ENCODE results near the gene PPARD. TPM values are rescaled to one million over a fixed set of nuclear protein-coding genes. Genes with fewer than 3 reads are reported as not detected.
A peak's percentile ranks its signal among the peaks of the same experiment; 100 is the strongest.

The PPARD gene
- total and polyA plus RNA-seq, 2 experiments from 2014 or later: 15.9 to 21.7 TPM

GRCh38 chr6:35376281-35376680 is 33.9 kb downstream of the PPARD start:
- H2AFZ ChIP-seq: no peak overlapping the region
- no peaks in the 10 kb centered on the region for H3K27me3 ChIP-seq (replicated peaks; ENCODE audit: insufficient read depth)
- peaks cover 100% of the 10 kb centered on the region for H3K79me2 ChIP-seq (ENCODE audit: insufficient read depth)
- TF ChIP-seq EZH2 (IDR thresholded peaks at IDR 0.05; ENCODE audit: insufficient read depth, poor library complexity, severe bottlenecking): no peak
- TF ChIP-seq EZH2phosphoT487 (IDR thresholded peaks at IDR 0.05; ENCODE audit: insufficient read depth, low read depth): no peak
- no peaks in the 10 kb centered on the region for H3K36me3 ChIP-seq (ENCODE audit: low read depth)
- in situ Hi-C loops (cut with MboI): no loop called here
- no peaks in the 10 kb centered on the region for H4K20me1 ChIP-seq (ENCODE audit: insufficient read depth)
- no peak overlapping the region for H3K4me2 ChIP-seq (ENCODE audit: unreplicated experiment)
- H3K9me3 ChIP-seq (ENCODE audit: low read depth): no peaks in the 10 kb centered on the region
- DNase-seq: no peak
- no peaks in the 10 kb centered on the region for H3K9me2 ChIP-seq (ENCODE audit: insufficient read depth)
- no peak overlapping the region for H3K9ac ChIP-seq
- no peak overlapping the region for H3K27ac ChIP-seq
- peaks cover 13% of the 10 kb centered on the region for H3K4me1 ChIP-seq (ENCODE audit: insufficient read depth)
- H3F3A ChIP-seq (ENCODE audit: insufficient read depth): peaks cover 38% of the 10 kb centered on the region
- 96 to 100% methylated on average over 2 of the region's 2 CpGs for WGBS, 2 experiments (ENCODE audit: low coverage in 1 of 2, low lambda C conversion rate in 2 of 2, missing lambda C conversion rate in 2 of 2)
- no peak overlapping the region for H3K4me3 ChIP-seq

GRCh38 chr6:35377002-35377401 is 34.6 kb downstream of the PPARD start:
- Histone ChIP-seq H3K4me3 (no peak overlapping the region), H3F3A (ENCODE audit: insufficient read depth) (peaks cover 38% of the 10 kb centered on the region), H3K27ac (no peak overlapping the region), H3K79me2 (ENCODE audit: insufficient read depth) (peaks cover 100% of the 10 kb centered on the region), H3K9ac (no peak overlapping the region), H3K4me1 (ENCODE audit: insufficient read depth) (peaks cover 11% of the 10 kb centered on the region), H2AFZ (no peak overlapping the region), H3K9me3 (ENCODE audit: low read depth) (no peaks in the 10 kb centered on the region), H3K27me3 (replicated peaks; ENCODE audit: insufficient read depth) (no peaks in the 10 kb centered on the region), H4K20me1 (ENCODE audit: insufficient read depth) (no peaks in the 10 kb centered on the region), H3K9me2 (ENCODE audit: insufficient read depth) (no peaks in the 10 kb centered on the region), H3K36me3 (ENCODE audit: low read depth) (no peaks in the 10 kb centered on the region), H3K4me2 (ENCODE audit: unreplicated experiment) (no peak overlapping the region)
- no peak for DNase-seq
- in situ Hi-C loops (cut with MboI): no loop called here
- no peak for TF ChIP-seq EZH2phosphoT487 (IDR thresholded peaks at IDR 0.05; ENCODE audit: insufficient read depth, low read depth)
- no peak for TF ChIP-seq EZH2 (IDR thresholded peaks at IDR 0.05; ENCODE audit: insufficient read depth, poor library complexity, severe bottlenecking)
- 97 to 98% methylated on average over 7 of the region's 7 CpGs for WGBS, 2 experiments (ENCODE audit: low coverage in 1 of 2, low lambda C conversion rate in 2 of 2, missing lambda C conversion rate in 2 of 2)

- peaks cover 27% of the 10 kb centered on the region for H3F3A ChIP-seq (ENCODE audit: insufficient read depth)
- no peak overlapping the region for H3K4me2 ChIP-seq (ENCODE audit: unreplicated experiment)
- no peak overlapping the region for H3K9ac ChIP-seq
- no peak for DNase-seq
- in situ Hi-C loops (cut with MboI): no loop called here
- H3K27me3 ChIP-seq (replicated peaks; ENCODE audit: insufficient read depth): no peaks in the 10 kb centered on the region
- peaks cover 99% of the 10 kb centered on the region for H3K79me2 ChIP-seq (ENCODE audit: insufficient read depth)
- H3K36me3 ChIP-seq (ENCODE audit: low read depth): no peaks in the 10 kb centered on the region
- no peak overlapping the region for H3K4me3 ChIP-seq
- TF ChIP-seq EZH2 (IDR thresholded peaks at IDR 0.05; ENCODE audit: insufficient read depth, poor library complexity, severe bottlenecking) (no peak), EZH2phosphoT487 (IDR thresholded peaks at IDR 0.05; ENCODE audit: insufficient read depth, low read depth) (no peak)
- peaks cover 11% of the 10 kb centered on the region for H3K4me1 ChIP-seq (ENCODE audit: insufficient read depth)
- no peaks in the 10 kb centered on the region for H3K9me3 ChIP-seq (ENCODE audit: low read depth)
- H3K27ac ChIP-seq: no peak overlapping the region
- no peak overlapping the region for H2AFZ ChIP-seq
- WGBS, 2 experiments (ENCODE audit: low coverage in 1 of 2, low lambda C conversion rate in 2 of 2, missing lambda C conversion rate in 2 of 2): 57 to 61% methylated on average over 2 of the region's 2 CpGs
- no peaks in the 10 kb centered on the region for H3K9me2 ChIP-seq (ENCODE audit: insufficient read depth)
- H4K20me1 ChIP-seq (ENCODE audit: insufficient read depth): no peaks in the 10 kb centered on the region
Observed at GRCh38 chr6:35378261-35378660, 35.9 kb downstream of the PPARD start.

DNA sequence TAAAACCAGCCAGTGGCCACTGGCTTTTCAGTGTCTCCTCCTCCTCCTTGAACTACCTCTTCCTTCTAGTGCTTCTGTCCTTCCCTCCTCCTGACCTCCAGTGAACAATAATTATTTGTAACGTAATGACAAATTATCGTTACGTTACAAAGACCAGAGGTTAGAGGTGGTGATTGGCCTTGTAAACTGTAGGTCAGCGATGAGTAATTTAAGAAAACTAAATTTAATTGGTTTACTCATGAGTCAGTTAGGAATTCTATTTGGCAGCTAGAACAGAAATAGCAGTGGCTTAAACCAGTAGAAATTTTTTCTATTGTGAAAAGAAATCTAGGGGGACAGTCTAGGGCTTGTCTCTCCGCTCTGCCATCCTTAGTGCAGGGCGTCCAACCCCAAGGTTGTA is 38.8 kb downstream of the PPARD start:
- Histone ChIP-seq H2AFZ (no peak overlapping the region), H3K9me2 (ENCODE audit: insufficient read depth) (no peaks in the 10 kb centered on the region), H3K4me1 (ENCODE audit: insufficient read depth) (peaks cover 18% of the 10 kb centered on the region), H3K4me2 (ENCODE audit: unreplicated experiment) (no peak overlapping the region), H3K4me3 (no peak overlapping the region), H3K79me2 (ENCODE audit: insufficient read depth) (peaks cover 71% of the 10 kb centered on the region), H3K9me3 (ENCODE audit: low read depth) (no peaks in the 10 kb centered on the region), H3K9ac (no peak overlapping the region), H3K36me3 (ENCODE audit: low read depth) (no peaks in the 10 kb centered on the region), H3K27me3 (replicated peaks; ENCODE audit: insufficient read depth) (no peaks in the 10 kb centered on the region), H3K27ac (0 out of 2 replicates have a peak overlapping the region, but pooled peaks have one; percentile 27), H4K20me1 (ENCODE audit: insufficient read depth) (no peaks in the 10 kb centered on the region), H3F3A (ENCODE audit: insufficient read depth) (peaks cover 28% of the 10 kb centered on the region)
- 56 to 60% methylated on average over 6 of the region's 6 CpGs for WGBS, 2 experiments (ENCODE audit: low coverage in 1 of 2, low lambda C conversion rate in 2 of 2, missing lambda C conversion rate in 2 of 2)
- peak; percentile 74 for DNase-seq
- in situ Hi-C loops (cut with MboI): no loop called here
- no peak for TF ChIP-seq EZH2 (IDR thresholded peaks at IDR 0.05; ENCODE audit: insufficient read depth, poor library complexity, severe bottlenecking)
- no peak for TF ChIP-seq EZH2phosphoT487 (IDR thresholded peaks at IDR 0.05; ENCODE audit: insufficient read depth, low read depth)

DNA sequence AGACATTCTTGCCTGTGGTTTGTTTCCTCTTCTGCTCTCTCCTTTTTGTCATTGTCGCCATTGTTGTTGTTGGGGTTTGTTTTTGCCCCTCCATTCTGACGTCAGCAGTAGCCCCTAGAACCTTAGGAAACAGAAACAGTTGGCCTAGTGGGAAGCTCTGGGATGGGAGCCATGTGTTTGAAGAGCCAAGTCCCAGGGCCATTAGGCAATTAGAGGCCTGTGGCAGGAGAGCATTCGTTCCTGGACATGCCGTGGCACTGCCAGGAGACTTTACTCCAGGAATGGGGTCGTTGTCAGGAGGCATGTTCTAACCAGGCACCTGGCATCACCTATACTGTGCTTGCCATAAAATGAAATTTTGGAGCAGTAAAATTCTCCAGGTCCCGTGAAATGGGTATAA is 39.7 kb downstream of the PPARD start:
- H2AFZ ChIP-seq: no peak overlapping the region
- in situ Hi-C loops (cut with MboI): no loop called here
- 78 to 82% methylated on average over 6 of the region's 6 CpGs for WGBS, 2 experiments (ENCODE audit: low coverage in 1 of 2, low lambda C conversion rate in 2 of 2, missing lambda C conversion rate in 2 of 2)

More for the DNA sequence above, 39.7 kb downstream of the PPARD start:
- Histone ChIP-seq H3K4me1 (ENCODE audit: insufficient read depth) (peaks cover 18% of the 10 kb centered on the region), H3K27ac (no peak overlapping the region), H3K27me3 (replicated peaks; ENCODE audit: insufficient read depth) (no peaks in the 10 kb centered on the region), H3F3A (ENCODE audit: insufficient read depth) (peaks cover 31% of the 10 kb centered on the region), H3K9me2 (ENCODE audit: insufficient read depth) (no peaks in the 10 kb centered on the region), H3K36me3 (ENCODE audit: low read depth) (no peaks in the 10 kb centered on the region), H3K79me2 (ENCODE audit: insufficient read depth) (peaks cover 71% of the 10 kb centered on the region), H3K9me3 (ENCODE audit: low read depth) (no peaks in the 10 kb centered on the region), H4K20me1 (ENCODE audit: insufficient read depth) (no peaks in the 10 kb centered on the region), H3K4me2 (ENCODE audit: unreplicated experiment) (no peak overlapping the region), H3K4me3 (no peak overlapping the region), H3K9ac (no peak overlapping the region)
- TF ChIP-seq EZH2phosphoT487 (IDR thresholded peaks at IDR 0.05; ENCODE audit: insufficient read depth, low read depth) (no peak), EZH2 (IDR thresholded peaks at IDR 0.05; ENCODE audit: insufficient read depth, poor library complexity, severe bottlenecking) (no peak)
- no peak for DNase-seq
